Measurements from ENCODE around the gene AIFM2. TPM values are rescaled to one million over a fixed set of nuclear protein-coding genes. Genes with fewer than 3 reads are reported as not detected.
A peak's percentile ranks its signal among the peaks of the same experiment; 100 is the strongest.

Gene AIFM2
- total and polyA plus RNA-seq, 2 experiments from 2014 or later: 5.4 to 6.6 TPM

- Histone ChIP-seq H3K9me3 (ENCODE audit: low read depth) (no peaks in the 10 kb centered on the region), H3K4me1 (ENCODE audit: low read depth) (peaks cover 2% of the 10 kb centered on the region), H3K27ac (no peak overlapping the region), H3K27me3 (no peaks in the 10 kb centered on the region), H3K36me3 (no peaks in the 10 kb centered on the region), H3K4me3 (no peak overlapping the region)
- DNase-seq (ENCODE audit: low read depth in 1 of 2, low spot score in 1 of 2): no peak
- TF ChIP-seq CTCF (IDR thresholded peaks at IDR 0.05; ENCODE audit: low read depth, low read length): no peak
Observed at GRCh38 chr10:70174058-70174741, 41.6 kb upstream of the AIFM2 start.

- no peak for TF ChIP-seq CTCF (IDR thresholded peaks at IDR 0.05; ENCODE audit: low read depth, low read length)
- peaks cover 3% of the 10 kb centered on the region for H3K4me1 ChIP-seq (ENCODE audit: low read depth)
- H3K4me3 ChIP-seq: peak overlapping the region; percentile 90
- peak overlapping the region; percentile 93 for H3K27ac ChIP-seq
- DNase-seq (ENCODE audit: low read depth in 1 of 2, low spot score in 1 of 2): peak in 1 of 2 donors; percentile 17
- H3K9me3 ChIP-seq (ENCODE audit: low read depth): no peaks in the 10 kb centered on the region
- H3K36me3 ChIP-seq: peaks cover 4% of the 10 kb centered on the region
- no peaks in the 10 kb centered on the region for H3K27me3 ChIP-seq
Observed at GRCh38 chr10:70169649-70170364, 37.2 kb upstream of the AIFM2 start.

- Histone ChIP-seq H3K4me1 (ENCODE audit: low read depth) (peaks cover 3% of the 10 kb centered on the region), H3K27me3 (no peaks in the 10 kb centered on the region), H3K9me3 (ENCODE audit: low read depth) (no peaks in the 10 kb centered on the region), H3K36me3 (peaks cover 4% of the 10 kb centered on the region), H3K4me3 (peak overlapping the region; percentile 90), H3K27ac (peak overlapping the region; percentile 93)
- no peak for DNase-seq (ENCODE audit: low read depth in 1 of 2, low spot score in 1 of 2)
- no peak for TF ChIP-seq CTCF (IDR thresholded peaks at IDR 0.05; ENCODE audit: low read depth, low read length)
Observed at GRCh38 chr10:70169011-70169410, 36.4 kb upstream of the AIFM2 start.

GRCh38 chr10:70167246-70167645 lies 34.6 kb upstream of the AIFM2 start:
- TF ChIP-seq CTCF (IDR thresholded peaks at IDR 0.05; ENCODE audit: low read depth, low read length): no peak
- H3K4me1 ChIP-seq (ENCODE audit: low read depth): peaks cover 12% of the 10 kb centered on the region

GRCh38 chr10:70166394-70166793 lies 33.8 kb upstream of the AIFM2 start:
- H3K27ac ChIP-seq: no peak overlapping the region
- DNase-seq (ENCODE audit: low read depth in 1 of 2, low spot score in 1 of 2): no peak
- no peak for TF ChIP-seq CTCF (IDR thresholded peaks at IDR 0.05; ENCODE audit: low read depth, low read length)

More at GRCh38 chr10:70167246-70167645, 34.6 kb upstream of the AIFM2 start:
- no peak for DNase-seq (ENCODE audit: low read depth in 1 of 2, low spot score in 1 of 2)
- Histone ChIP-seq H3K9me3 (ENCODE audit: low read depth) (no peaks in the 10 kb centered on the region), H3K36me3 (peaks cover 4% of the 10 kb centered on the region), H3K27ac (no peak overlapping the region), H3K27me3 (no peaks in the 10 kb centered on the region), H3K4me3 (no peak overlapping the region)

More at GRCh38 chr10:70166394-70166793, 33.8 kb upstream of the AIFM2 start:
- Histone ChIP-seq H3K36me3 (peaks cover 7% of the 10 kb centered on the region), H3K4me1 (ENCODE audit: low read depth) (peaks cover 12% of the 10 kb centered on the region), H3K27me3 (no peaks in the 10 kb centered on the region), H3K9me3 (ENCODE audit: low read depth) (no peaks in the 10 kb centered on the region), H3K4me3 (no peak overlapping the region)
